Choroid plexus epithelial cell (primary cell): ENCODE measurements around the gene VPS45.

Experiments used
- DNase-seq: peaks from one replicate; pipeline ENCODE4 v3.0.0-alpha.2; 2010; ENCODE audit warnings: low read depth
- H3K4me3 ChIP-seq: 2 replicates; pipeline ENCODE4 v1.5.1; 2011; ENCODE audit warnings: low read depth, mild to moderate bottlenecking, control low read depth, low read length, moderate library complexity
- CTCF ChIP-seq: conservative IDR thresholded peaks from 2 replicates; pipeline ENCODE4 v1.5.1; 2011; ENCODE audit warnings: low read depth, mild to moderate bottlenecking, control low read depth, inconsistent platforms, low read length, moderate library complexity

VPS45 gene

GRCh38 chr1:150060260-150060659 lies 7.3 kb upstream of the VPS45 start:
- no peak overlapping the region for H3K4me3 ChIP-seq
- TF ChIP-seq CTCF = no peak

GRCh38 chr1:150061632-150062101 lies 5.9 kb upstream of the VPS45 start:
- H3K4me3 ChIP-seq = no peak overlapping the region
- TF ChIP-seq CTCF = no peak
- DNase-seq = peak; percentile 46

More at GRCh38 chr1:150060260-150060659, 7.3 kb upstream of the VPS45 start:
- no peak for DNase-seq

- no peak for TF ChIP-seq CTCF
- H3K4me3 ChIP-seq = no peak overlapping the region
- DNase-seq = no peak
Observed at GRCh38 chr1:150062113-150062512, 5.5 kb upstream of the VPS45 start.

GRCh38 chr1:150065184-150065871 lies 2.2 kb upstream of the VPS45 start:
- no peak for TF ChIP-seq CTCF
- peak; percentile 56 for DNase-seq
- no peak overlapping the region for H3K4me3 ChIP-seq

- no peak for DNase-seq
- peak overlapping the region; percentile 76 for H3K4me3 ChIP-seq
- no peak for TF ChIP-seq CTCF
Observed at GRCh38 chr1:150066328-150066727, 1.2 kb upstream of the VPS45 start.

- peak overlapping the region; percentile 76 for H3K4me3 ChIP-seq
- TF ChIP-seq CTCF = no peak
- DNase-seq = peak; percentile 23
Observed at GRCh38 chr1:150066838-150067183, 765 bp upstream of the VPS45 start.

GRCh38 chr1:150068109-150068435 lies 496 bp downstream of the VPS45 start:
- H3K4me3 ChIP-seq = peak overlapping the region; percentile 76
- no peak for TF ChIP-seq CTCF

More at GRCh38 chr1:150068109-150068435, 496 bp downstream of the VPS45 start:
- DNase-seq = no peak
